Measurements from ENCODE around the gene ZHX3.

- TF ChIP-seq, protein P1, sequence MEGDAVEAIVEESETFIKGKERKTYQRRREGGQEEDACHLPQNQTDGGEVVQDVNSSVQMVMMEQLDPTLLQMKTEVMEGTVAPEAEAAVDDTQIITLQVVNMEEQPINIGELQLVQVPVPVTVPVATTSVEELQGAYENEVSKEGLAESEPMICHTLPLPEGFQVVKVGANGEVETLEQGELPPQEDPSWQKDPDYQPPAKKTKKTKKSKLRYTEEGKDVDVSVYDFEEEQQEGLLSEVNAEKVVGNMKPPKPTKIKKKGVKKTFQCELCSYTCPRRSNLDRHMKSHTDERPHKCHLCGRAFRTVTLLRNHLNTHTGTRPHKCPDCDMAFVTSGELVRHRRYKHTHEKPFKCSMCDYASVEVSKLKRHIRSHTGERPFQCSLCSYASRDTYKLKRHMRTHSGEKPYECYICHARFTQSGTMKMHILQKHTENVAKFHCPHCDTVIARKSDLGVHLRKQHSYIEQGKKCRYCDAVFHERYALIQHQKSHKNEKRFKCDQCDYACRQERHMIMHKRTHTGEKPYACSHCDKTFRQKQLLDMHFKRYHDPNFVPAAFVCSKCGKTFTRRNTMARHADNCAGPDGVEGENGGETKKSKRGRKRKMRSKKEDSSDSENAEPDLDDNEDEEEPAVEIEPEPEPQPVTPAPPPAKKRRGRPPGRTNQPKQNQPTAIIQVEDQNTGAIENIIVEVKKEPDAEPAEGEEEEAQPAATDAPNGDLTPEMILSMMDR (IDR thresholded peaks at IDR 0.05): no peak
- TF ChIP-seq EP300 (IDR thresholded peaks at IDR 0.05): no peak
Observed at GRCh38 chr20:41308726-41309413, 8.7 kb downstream of the ZHX3 start.

All from esophagus muscularis mucosa (tissue), 3 donors.